Kidney epithelial cell (primary cell): ENCODE results near the gene PARK7. TPM values are rescaled to one million over a fixed set of nuclear protein-coding genes. Genes with fewer than 3 reads are reported as not detected.
"Not testable (repeated sequence)": the region's sequence is repeated elsewhere in the genome, so short reads cannot be mapped to it uniquely, and the experiment has no call there.

Experiments
- DNase-seq: peaks from one replicate; pipeline ENCODE4 v3.0.0-alpha.2; 2010; ENCODE audit warnings: low read depth
- H3K27me3 ChIP-seq: 2 replicates; pipeline ENCODE4 v1.6.0; 2011; ENCODE audit warnings: low read length; ENCODE audit not compliant: control insufficient read depth, insufficient read depth
- H3K36me3 ChIP-seq: 2 replicates; pipeline ENCODE4 v1.5.1; 2011; ENCODE audit warnings: low read length; ENCODE audit not compliant: control insufficient read depth, insufficient read depth
- H3K4me3 ChIP-seq: 2 replicates; pipeline ENCODE4 v1.5.1; 2011; ENCODE audit warnings: low read depth, mild to moderate bottlenecking, control low read depth, low read length
- total RNA-seq: library from RNA; depleted of rRNA; stranded (reverse); fragments of >200 nt; gene quantifications from 2 replicates; pipeline ENCODE4 v1.2.3, GENCODE V29; 2015
- TF ChIP-seq, protein P1 (sequence below): IDR thresholded peaks from 2 replicates; pipeline ENCODE4 v1.5.1; 2011; ENCODE audit warnings: mild to moderate bottlenecking, moderate library complexity, low read length, control low read depth, inconsistent platforms; ENCODE audit not compliant: insufficient read depth, poor library complexity, severe bottlenecking

The PARK7 gene
- total RNA-seq, 1 donor from 2014 or later, result 228 TPM

DNA sequence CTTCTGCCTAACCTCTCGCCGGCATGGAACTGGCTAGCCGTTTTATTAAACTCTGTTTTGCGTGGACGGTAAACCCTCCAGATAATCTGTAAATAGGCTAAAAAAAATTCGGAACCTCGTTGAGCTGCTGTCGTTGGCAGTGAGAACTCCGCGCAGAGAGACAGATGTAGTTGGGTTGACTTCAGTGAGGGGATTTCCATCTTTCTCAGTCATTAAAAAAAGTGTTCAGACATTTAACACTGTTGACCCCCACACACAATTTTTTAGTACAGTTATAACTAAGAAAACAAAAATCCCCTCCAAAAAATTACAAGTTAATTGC is 464 bp downstream of the PARK7 start:
- peak overlapping the region; percentile 92 for H3K4me3 ChIP-seq
- TF ChIP-seq, protein P1, sequence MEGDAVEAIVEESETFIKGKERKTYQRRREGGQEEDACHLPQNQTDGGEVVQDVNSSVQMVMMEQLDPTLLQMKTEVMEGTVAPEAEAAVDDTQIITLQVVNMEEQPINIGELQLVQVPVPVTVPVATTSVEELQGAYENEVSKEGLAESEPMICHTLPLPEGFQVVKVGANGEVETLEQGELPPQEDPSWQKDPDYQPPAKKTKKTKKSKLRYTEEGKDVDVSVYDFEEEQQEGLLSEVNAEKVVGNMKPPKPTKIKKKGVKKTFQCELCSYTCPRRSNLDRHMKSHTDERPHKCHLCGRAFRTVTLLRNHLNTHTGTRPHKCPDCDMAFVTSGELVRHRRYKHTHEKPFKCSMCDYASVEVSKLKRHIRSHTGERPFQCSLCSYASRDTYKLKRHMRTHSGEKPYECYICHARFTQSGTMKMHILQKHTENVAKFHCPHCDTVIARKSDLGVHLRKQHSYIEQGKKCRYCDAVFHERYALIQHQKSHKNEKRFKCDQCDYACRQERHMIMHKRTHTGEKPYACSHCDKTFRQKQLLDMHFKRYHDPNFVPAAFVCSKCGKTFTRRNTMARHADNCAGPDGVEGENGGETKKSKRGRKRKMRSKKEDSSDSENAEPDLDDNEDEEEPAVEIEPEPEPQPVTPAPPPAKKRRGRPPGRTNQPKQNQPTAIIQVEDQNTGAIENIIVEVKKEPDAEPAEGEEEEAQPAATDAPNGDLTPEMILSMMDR, result no peak
- no peak for DNase-seq
- peaks cover 6% of the 10 kb centered on the region for H3K36me3 ChIP-seq
- H3K27me3 ChIP-seq, result no peaks in the 10 kb centered on the region

DNA sequence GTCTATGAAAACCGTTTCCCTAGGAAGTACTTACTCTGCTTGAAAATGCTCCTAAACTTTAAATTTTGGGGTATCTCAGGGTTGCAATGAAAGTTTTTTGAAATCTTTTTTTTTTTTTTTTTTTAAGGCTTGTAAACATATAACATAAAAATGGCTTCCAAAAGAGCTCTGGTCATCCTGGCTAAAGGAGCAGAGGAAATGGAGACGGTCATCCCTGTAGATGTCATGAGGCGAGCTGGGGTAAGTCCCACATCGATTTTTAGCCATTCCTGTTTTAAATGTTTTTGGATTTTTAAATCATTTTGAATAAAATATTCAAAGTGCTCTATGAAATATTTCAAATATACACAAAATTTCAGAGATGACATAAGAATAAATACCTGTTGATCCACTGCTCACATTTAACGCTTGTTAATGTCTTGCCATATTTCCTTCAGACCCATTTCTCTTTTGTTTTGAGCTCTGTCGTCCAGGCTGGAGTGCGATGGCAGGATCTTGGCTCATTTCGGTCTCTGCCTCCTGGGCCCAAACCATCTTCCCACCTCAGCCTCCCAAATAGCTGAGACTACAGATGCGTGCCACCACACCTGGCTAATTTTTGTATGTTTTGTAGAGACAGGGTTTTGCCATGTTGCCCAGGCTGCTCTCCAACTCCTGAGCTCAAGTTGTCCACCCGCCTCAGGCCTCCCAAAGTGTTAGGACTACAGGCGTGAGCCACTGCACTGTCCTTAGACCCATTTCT is 1.3 kb downstream of the PARK7 start:
- DNase-seq, result no peak
- peaks cover 7% of the 10 kb centered on the region for H3K36me3 ChIP-seq
- no peaks in the 10 kb centered on the region for H3K27me3 ChIP-seq
- TF ChIP-seq, protein P1, result no peak
- H3K4me3 ChIP-seq, result peak overlapping the region; percentile 92

DNA sequence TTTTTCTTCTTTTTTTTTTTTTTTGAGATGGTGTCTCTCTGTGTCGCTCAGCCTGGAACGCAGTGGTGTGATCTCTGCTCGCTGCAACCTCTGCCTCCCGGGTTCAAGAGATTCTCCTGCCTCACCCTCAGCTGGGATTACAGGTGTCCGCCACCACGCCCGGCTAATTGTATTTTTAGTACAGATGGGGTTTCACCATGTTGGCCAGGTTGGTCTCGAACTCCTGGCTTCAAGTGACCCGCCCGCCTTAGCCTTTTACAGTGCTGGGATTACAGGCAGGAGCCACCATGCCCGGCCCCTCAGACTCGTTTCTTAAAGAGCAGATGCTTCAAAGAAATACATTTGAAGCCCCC is 1.8 kb downstream of the PARK7 start:
- not testable (repeated sequence) for DNase-seq, H3K4me3 ChIP-seq, H3K27me3 ChIP-seq, H3K36me3 ChIP-seq

DNA sequence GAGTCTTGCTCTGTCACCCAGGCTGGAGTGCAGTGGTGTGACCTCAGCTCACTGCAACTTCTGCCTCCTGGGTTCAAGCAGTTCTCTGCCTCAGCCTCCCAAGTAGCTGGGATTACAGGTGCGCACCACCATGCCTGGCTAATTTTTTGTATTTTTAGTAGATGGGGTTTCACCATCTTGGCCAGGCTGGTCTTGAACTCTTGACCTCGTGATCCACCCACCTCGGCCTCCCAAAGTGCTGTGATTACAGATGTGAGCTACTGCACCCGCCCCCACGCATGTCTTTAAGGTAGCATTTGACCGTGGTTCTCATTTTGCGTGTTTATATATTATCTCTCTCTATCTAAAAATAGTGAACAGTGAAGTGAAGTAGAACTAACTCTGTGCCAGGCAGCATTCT is 2.3 kb downstream of the PARK7 start:
- DNase-seq, H3K27me3 ChIP-seq, H3K36me3 ChIP-seq, H3K4me3 ChIP-seq: not testable (repeated sequence)

DNA sequence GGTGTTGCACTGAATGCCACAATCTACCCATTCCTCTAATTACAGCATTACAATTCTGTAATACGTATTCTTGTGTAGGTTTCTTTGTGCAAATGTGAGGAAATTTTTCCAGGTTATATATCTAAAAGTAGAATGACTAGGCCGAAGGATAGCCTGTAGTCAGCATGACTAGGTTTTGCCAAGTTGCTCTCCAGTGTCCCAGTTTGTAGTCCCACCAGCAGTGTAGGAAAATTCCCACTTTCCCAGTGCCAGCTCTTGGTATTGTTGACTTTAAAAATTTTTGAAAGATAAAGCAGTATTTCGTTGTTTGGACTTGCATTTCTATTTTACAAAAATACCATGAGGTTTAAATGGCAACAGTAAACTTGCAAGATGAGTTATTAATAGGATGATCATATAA is 3.0 kb downstream of the PARK7 start:
- TF ChIP-seq, protein P1, result no peak
- no peak overlapping the region for H3K4me3 ChIP-seq
- H3K36me3 ChIP-seq, result peaks cover 7% of the 10 kb centered on the region
- DNase-seq, result no peak
- no peaks in the 10 kb centered on the region for H3K27me3 ChIP-seq

DNA sequence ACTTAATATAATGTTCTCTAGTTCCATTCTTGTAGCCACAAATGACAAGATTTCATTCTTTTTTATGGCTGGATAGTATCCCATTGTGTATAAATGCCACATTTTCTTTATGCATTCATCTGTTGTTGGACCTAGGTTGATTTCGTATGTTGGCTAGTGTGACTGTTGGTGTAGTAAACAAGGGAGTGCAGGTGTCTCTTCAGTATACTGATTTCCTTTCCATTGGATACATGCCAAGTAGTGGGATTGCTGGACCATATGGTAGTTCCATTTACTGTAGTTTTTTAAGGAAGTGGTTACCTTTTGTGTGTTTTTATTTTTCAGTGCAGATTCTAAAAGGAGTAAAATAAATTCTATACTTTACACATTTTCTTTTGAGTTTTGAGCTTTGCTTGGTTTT is 5.7 kb downstream of the PARK7 start:
- Histone ChIP-seq H3K4me3 (no peak overlapping the region), H3K27me3 (no peaks in the 10 kb centered on the region), H3K36me3 (peaks cover 7% of the 10 kb centered on the region)
- DNase-seq, result no peak
- TF ChIP-seq, protein P1, result no peak

DNA sequence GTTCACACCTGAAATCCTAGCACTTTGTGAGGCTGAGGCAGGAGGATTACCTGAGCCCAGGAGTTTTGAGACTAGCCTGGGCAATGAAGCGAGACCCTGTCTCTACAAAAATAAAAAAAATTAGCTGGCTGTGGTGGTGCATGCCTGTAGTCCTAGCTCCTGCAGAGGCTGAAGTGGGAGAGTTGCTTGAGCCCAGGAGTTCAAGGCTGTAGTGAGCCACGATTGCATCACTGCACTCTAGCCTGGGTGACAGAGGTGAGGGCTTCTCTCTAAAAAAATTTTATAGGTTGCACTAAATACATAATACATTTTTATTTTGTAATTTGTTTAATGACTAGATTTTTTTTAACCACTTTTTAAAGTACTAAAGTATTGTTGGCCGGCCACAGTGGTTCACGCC is 6.1 kb downstream of the PARK7 start:
- H3K4me3 ChIP-seq, result no peak overlapping the region
- no peaks in the 10 kb centered on the region for H3K27me3 ChIP-seq
- DNase-seq, result no peak
- H3K36me3 ChIP-seq, result peaks cover 7% of the 10 kb centered on the region
- TF ChIP-seq, protein P1, result no peak
